PC-3 (cell line): ENCODE data around the gene CSH2. TPM values are rescaled to one million over a fixed set of nuclear protein-coding genes. Genes with fewer than 3 reads are reported as not detected.
"Not testable (repeated sequence)": the region's sequence is repeated elsewhere in the genome, so short reads cannot be mapped to it uniquely, and the experiment has no call there.

Experiments
- ATAC-seq: fragments of 200-7000 bp; cut with Tn5 transposase; 2 replicates; pipeline ENCODE4 v1.9.1; 2020; ENCODE audit warnings: mild to moderate bottlenecking, moderate library complexity
- BruUV-seq: library from RNA; stranded (reverse); fragments of 400-500 nt; replicated peaks from 2 replicates; lab custom pipeline; 2021; lab: Mats Ljungman, UMichigan
- CTCF ChIA-PET: fragments of 300-600 bp; sonication (Branson Sonifier 250); formaldehyde crosslinking; loops from one replicate; lab custom pipeline; 2022; ENCODE audit warnings: antibody characterized with exemption; lab: Charles Lee
- POLR2A ChIA-PET: fragments of 300-600 bp; sonication (Branson Sonifier 250); formaldehyde crosslinking; loops from one replicate; lab custom pipeline; 2022; ENCODE audit warnings: antibody characterized with exemption; ENCODE audit not compliant: unreplicated experiment; lab: Charles Lee
- DNase-seq: peaks from one replicate; pipeline ENCODE4 v3.0.0-alpha.2; 2015
- H2AFZ ChIP-seq: fragments of 300-600 bp; sonication (generic); 2 replicates; pipeline ENCODE4 v1.6.0; 2016; ENCODE audit warnings: antibody characterized with exemption, low read length
- H3F3A ChIP-seq: fragments of 300-600 bp; sonication (generic); one replicate; pipeline ENCODE4 v1.6.0; 2017; ENCODE audit warnings: antibody characterized with exemption, low read length, control low read depth, mild to moderate bottlenecking; ENCODE audit not compliant: unreplicated experiment
- H3K27ac ChIP-seq: fragments of 300-600 bp; sonication (generic); 2 replicates; pipeline ENCODE4 v1.5.1; 2016; ENCODE audit warnings: mild to moderate bottlenecking, low read length
- H3K27me3 ChIP-seq: fragments of 300-600 bp; sonication (generic); 2 replicates; pipeline ENCODE4 v1.6.1; 2016; ENCODE audit warnings: low read length, mixed read lengths
- H3K36me3 ChIP-seq: fragments of 300-600 bp; sonication (generic); 2 replicates; pipeline ENCODE4 v1.6.1; 2016; ENCODE audit warnings: low read depth, mixed run types, low read length, mixed read lengths
- H3K4me1 ChIP-seq: fragments of 300-600 bp; sonication (generic); 2 replicates; pipeline ENCODE4 v1.5.1; 2016; ENCODE audit warnings: low read length; ENCODE audit not compliant: insufficient read depth
- H3K4me2 ChIP-seq: fragments of 300-600 bp; sonication (generic); 2 replicates; pipeline ENCODE4 v1.6.0; 2016; ENCODE audit warnings: low read length
- H3K4me3 ChIP-seq: fragments of 300-600 bp; sonication (generic); 2 replicates; pipeline ENCODE4 v1.5.1; 2016; ENCODE audit warnings: mild to moderate bottlenecking, low read length, mixed read lengths
- H3K79me2 ChIP-seq: fragments of 300-600 bp; sonication (generic); 2 replicates; pipeline ENCODE4 v1.6.1; 2017; ENCODE audit warnings: low read length, mixed read lengths
- H3K9ac ChIP-seq: fragments of 300-600 bp; sonication (generic); 2 replicates; pipeline ENCODE4 v1.6.0; 2016; ENCODE audit warnings: mild to moderate bottlenecking, low read length
- H3K9me2 ChIP-seq: fragments of 300-600 bp; sonication (generic); replicated peaks from 2 replicates; pipeline ENCODE4 v1.6.1; 2016; ENCODE audit warnings: mixed run types, low read length, mixed read lengths
- H3K9me3 ChIP-seq: fragments of 300-600 bp; sonication (generic); 2 replicates; pipeline ENCODE4 v1.6.1; 2016; ENCODE audit warnings: low read length, mixed read lengths
- H4K20me1 ChIP-seq: fragments of 300-600 bp; sonication (generic); 2 replicates; pipeline ENCODE4 v1.6.1; 2016; ENCODE audit warnings: low read length, mixed read lengths
- CTCF ChIP-seq: fragments of 300-600 bp; sonication (generic); conservative IDR thresholded peaks from 2 replicates; pipeline ENCODE4 v1.5.1; 2017; ENCODE audit warnings: antibody characterized with exemption, low read depth, mild to moderate bottlenecking, low read length
- intact Hi-C: fragments of 100-400 bp; cut with micrococcal nuclease; formaldehyde crosslinking; loops from 2 replicates; pipeline ENCODE4 v1.9.0; 2023
- total RNA-seq: library from RNA; depleted of rRNA; stranded (reverse); fragments of >200 nt; gene quantifications from 2 replicates; pipeline ENCODE4 v1.2.3, GENCODE V29; 2014

Gene CSH2
- total RNA-seq, 1 experiment from 2014 or later = not detected

- DNase-seq = not testable (repeated sequence)
Observed at GRCh38 chr17:63903787-63904201, 30.3 kb upstream of the CSH2 start.

GRCh38 chr17:63901971-63902370 lies 28.5 kb upstream of the CSH2 start:
- POLR2A ChIA-PET, ATAC-seq, H3K4me3 ChIP-seq, H3K27me3 ChIP-seq, intact Hi-C loops, H3F3A ChIP-seq, H3K9me3 ChIP-seq, H3K4me1 ChIP-seq, H3K9me2 ChIP-seq, H3K36me3 ChIP-seq, H2AFZ ChIP-seq, BruUV-seq, H3K4me2 ChIP-seq, H3K27ac ChIP-seq, H3K9ac ChIP-seq, H4K20me1 ChIP-seq, DNase-seq, H3K79me2 ChIP-seq: not testable (repeated sequence)
- CTCF ChIA-PET = interaction anchor here (0.6 kb wide), 2 partner anchors 15 to 39 kb away, joined by 3 to 6 read pairs; no protein-coding TSS in a partner anchor

More at GRCh38 chr17:63903787-63904201, 30.3 kb upstream of the CSH2 start:
- H2AFZ ChIP-seq, BruUV-seq, H3K4me1 ChIP-seq, H3K9me3 ChIP-seq, H3K27ac ChIP-seq, H3K4me3 ChIP-seq, H3K9ac ChIP-seq, H3K79me2 ChIP-seq, intact Hi-C loops, H3F3A ChIP-seq, H3K4me2 ChIP-seq, H3K9me2 ChIP-seq, H3K36me3 ChIP-seq, CTCF ChIA-PET, H4K20me1 ChIP-seq: not testable (repeated sequence)
- peaks cover 15% of the 10 kb centered on the region for H3K27me3 ChIP-seq
- ATAC-seq = peak; percentile 82
- TF ChIP-seq CTCF = peak; percentile 49; the same call in 1 of the 2 replicates
- POLR2A ChIA-PET = interaction anchor here (0.7 kb wide), 1 partner anchor 536 kb away, joined by 5 read pairs; no protein-coding TSS in a partner anchor

- H3K27me3 ChIP-seq, H3K9me2 ChIP-seq, H3K4me2 ChIP-seq, H3K4me1 ChIP-seq, H3K79me2 ChIP-seq, H3K27ac ChIP-seq, H3F3A ChIP-seq, H3K9me3 ChIP-seq, CTCF ChIA-PET, H3K9ac ChIP-seq, H3K36me3 ChIP-seq, intact Hi-C loops, BruUV-seq, H2AFZ ChIP-seq, POLR2A ChIA-PET, H4K20me1 ChIP-seq, H3K4me3 ChIP-seq, ATAC-seq: not testable (repeated sequence)
- DNase-seq = peak; percentile 24
Observed at GRCh38 chr17:63898899-63899798, 25.7 kb upstream of the CSH2 start.

GRCh38 chr17:63896524-63897354 lies 23.3 kb upstream of the CSH2 start, which contains the start of gene CSH1:
Gene CSH1 (minus strand): TSS chr17:63896574. CDS start chr17:63896511, 63 bp downstream.
- POLR2A ChIA-PET, CTCF ChIA-PET: not testable (repeated sequence)

GRCh38 chr17:63894821-63895220 lies 21.3 kb upstream of the CSH2 start:
- DNase-seq, H2AFZ ChIP-seq, H3K4me3 ChIP-seq, H3K9me2 ChIP-seq, H4K20me1 ChIP-seq, H3F3A ChIP-seq, H3K27ac ChIP-seq, intact Hi-C loops, CTCF ChIA-PET, H3K79me2 ChIP-seq, BruUV-seq, POLR2A ChIA-PET, H3K9ac ChIP-seq, H3K4me2 ChIP-seq, ATAC-seq, H3K9me3 ChIP-seq, H3K4me1 ChIP-seq, H3K36me3 ChIP-seq: not testable (repeated sequence)
- H3K27me3 ChIP-seq = peaks cover 12% of the 10 kb centered on the region; the same call in 1 of the 2 replicates

More at GRCh38 chr17:63896524-63897354, 23.3 kb upstream of the CSH2 start, which contains the start of gene CSH1:
- H3K4me3 ChIP-seq, H4K20me1 ChIP-seq, H3F3A ChIP-seq, H3K27ac ChIP-seq, H2AFZ ChIP-seq, BruUV-seq, H3K4me2 ChIP-seq, H3K9ac ChIP-seq, H3K36me3 ChIP-seq, H3K79me2 ChIP-seq, DNase-seq, H3K9me3 ChIP-seq, ATAC-seq, H3K9me2 ChIP-seq, intact Hi-C loops, H3K4me1 ChIP-seq: not testable (repeated sequence)
- peaks cover 12% of the 10 kb centered on the region; the same call in 1 of the 2 replicates for H3K27me3 ChIP-seq
